MM.1S (cell line): ENCODE results near the gene XIRP2.

ENCODE experiments used
- EZH2 ChIP-seq: fragments of 300-600 bp; sonication (generic); optimal IDR thresholded peaks from 2 replicates; pipeline ENCODE3; 2017; ENCODE audit warnings: low read depth, mild to moderate bottlenecking, antibody characterized with exemption, low read length, mixed read lengths
- EZH2phosphoT487 ChIP-seq: fragments of 300-600 bp; sonication (generic); IDR thresholded peaks from 2 replicates; pipeline ENCODE4 v1.6.1; 2018; ENCODE audit warnings: antibody characterized with exemption, low read length
- TF ChIP-seq, protein P1 (sequence below): fragments of 300-600 bp; sonication (generic); IDR thresholded peaks from 2 replicates; pipeline ENCODE4 v1.5.1; 2016; ENCODE audit warnings: antibody characterized with exemption, low read length, mixed read lengths

DNA sequence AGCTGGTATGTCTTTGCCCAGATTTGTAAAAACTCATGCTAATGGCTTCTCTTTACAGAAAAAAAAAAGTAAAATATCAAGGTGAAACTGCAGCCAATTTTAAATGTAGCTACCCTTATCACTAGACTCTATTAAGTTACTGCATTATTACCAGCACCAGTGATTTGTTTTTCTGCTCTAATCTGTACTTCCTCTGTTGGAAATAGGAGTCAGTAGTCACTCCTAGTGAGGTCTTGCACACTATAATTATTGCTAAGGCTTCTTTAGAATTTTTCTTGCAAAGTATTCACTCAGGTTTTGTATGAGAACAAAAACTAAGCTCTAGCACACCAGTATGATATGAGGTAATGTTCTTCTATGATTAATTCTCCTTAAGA, 215.5 kb downstream of the XIRP2 start:
- TF ChIP-seq, protein P1, sequence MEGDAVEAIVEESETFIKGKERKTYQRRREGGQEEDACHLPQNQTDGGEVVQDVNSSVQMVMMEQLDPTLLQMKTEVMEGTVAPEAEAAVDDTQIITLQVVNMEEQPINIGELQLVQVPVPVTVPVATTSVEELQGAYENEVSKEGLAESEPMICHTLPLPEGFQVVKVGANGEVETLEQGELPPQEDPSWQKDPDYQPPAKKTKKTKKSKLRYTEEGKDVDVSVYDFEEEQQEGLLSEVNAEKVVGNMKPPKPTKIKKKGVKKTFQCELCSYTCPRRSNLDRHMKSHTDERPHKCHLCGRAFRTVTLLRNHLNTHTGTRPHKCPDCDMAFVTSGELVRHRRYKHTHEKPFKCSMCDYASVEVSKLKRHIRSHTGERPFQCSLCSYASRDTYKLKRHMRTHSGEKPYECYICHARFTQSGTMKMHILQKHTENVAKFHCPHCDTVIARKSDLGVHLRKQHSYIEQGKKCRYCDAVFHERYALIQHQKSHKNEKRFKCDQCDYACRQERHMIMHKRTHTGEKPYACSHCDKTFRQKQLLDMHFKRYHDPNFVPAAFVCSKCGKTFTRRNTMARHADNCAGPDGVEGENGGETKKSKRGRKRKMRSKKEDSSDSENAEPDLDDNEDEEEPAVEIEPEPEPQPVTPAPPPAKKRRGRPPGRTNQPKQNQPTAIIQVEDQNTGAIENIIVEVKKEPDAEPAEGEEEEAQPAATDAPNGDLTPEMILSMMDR: no peak
- TF ChIP-seq EZH2: no peak
- no peak for TF ChIP-seq EZH2phosphoT487
